ENCODE data around the gene RHOT1. TPM values are rescaled to one million over a fixed set of nuclear protein-coding genes. Genes with fewer than 3 reads are reported as not detected.
A peak's percentile ranks its signal among the peaks of the same experiment; 100 is the strongest.
"Not testable (repeated sequence)": the region's sequence is repeated elsewhere in the genome, so short reads cannot be mapped to it uniquely, and the experiment has no call there.

RHOT1 gene
- total RNA-seq, 1 experiment from 2014 or later: 49.2 TPM

GRCh38 chr17:32159586-32160438, 17.5 kb downstream of the RHOT1 start:
- no peak for DNase-seq
- no peaks in the 10 kb centered on the region for H3K27me3 ChIP-seq
- peaks cover 9% of the 10 kb centered on the region; the same call in 1 of the 2 replicates for H3K36me3 ChIP-seq
- no peak overlapping the region for H3K4me3 ChIP-seq
- H3K4me1 ChIP-seq: no peaks in the 10 kb centered on the region
- H3K9me3 ChIP-seq (replicated peaks): no peaks in the 10 kb centered on the region; the same call in 1 of the 2 replicates
- H3K27ac ChIP-seq: no peak overlapping the region

DNA sequence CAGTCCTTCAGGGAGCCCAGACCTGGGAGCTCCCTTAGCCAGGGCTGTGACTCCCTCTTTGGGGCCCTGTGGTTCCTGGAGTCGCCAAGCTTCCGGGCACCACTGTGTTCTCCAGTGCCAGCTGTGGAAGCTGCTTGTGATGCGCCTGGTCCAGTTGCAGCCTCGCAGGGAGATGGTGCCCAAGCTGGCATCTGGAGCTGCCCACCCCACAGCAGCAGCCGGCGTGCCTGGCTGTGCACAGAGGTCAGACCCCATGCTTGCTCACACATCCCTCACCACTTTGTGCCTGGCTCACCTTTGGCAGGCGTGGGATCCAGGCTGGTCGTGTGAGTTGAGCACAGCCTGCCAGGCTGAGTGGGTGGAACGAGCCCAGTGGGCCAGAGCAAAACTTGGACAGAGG, 18.2 kb downstream of the RHOT1 start:
- Histone ChIP-seq H3K4me1 (no peaks in the 10 kb centered on the region), H3K9me3 (replicated peaks) (no peaks in the 10 kb centered on the region; the same call in 1 of the 2 replicates), H3K36me3 (peaks cover 8% of the 10 kb centered on the region; the same call in 1 of the 2 replicates), H3K27me3 (no peaks in the 10 kb centered on the region), H3K27ac (no peak overlapping the region), H3K4me3 (no peak overlapping the region)
- no peak for DNase-seq

GRCh38 chr17:32161029-32161428, 18.7 kb downstream of the RHOT1 start:
- H3K36me3 ChIP-seq: peaks cover 6% of the 10 kb centered on the region; the same call in 1 of the 2 replicates
- DNase-seq: no peak
- H3K4me3 ChIP-seq: no peak overlapping the region
- H3K27me3 ChIP-seq: no peaks in the 10 kb centered on the region
- H3K9me3 ChIP-seq (replicated peaks): no peaks in the 10 kb centered on the region; the same call in 1 of the 2 replicates
- no peaks in the 10 kb centered on the region for H3K4me1 ChIP-seq
- H3K27ac ChIP-seq: no peak overlapping the region

DNA sequence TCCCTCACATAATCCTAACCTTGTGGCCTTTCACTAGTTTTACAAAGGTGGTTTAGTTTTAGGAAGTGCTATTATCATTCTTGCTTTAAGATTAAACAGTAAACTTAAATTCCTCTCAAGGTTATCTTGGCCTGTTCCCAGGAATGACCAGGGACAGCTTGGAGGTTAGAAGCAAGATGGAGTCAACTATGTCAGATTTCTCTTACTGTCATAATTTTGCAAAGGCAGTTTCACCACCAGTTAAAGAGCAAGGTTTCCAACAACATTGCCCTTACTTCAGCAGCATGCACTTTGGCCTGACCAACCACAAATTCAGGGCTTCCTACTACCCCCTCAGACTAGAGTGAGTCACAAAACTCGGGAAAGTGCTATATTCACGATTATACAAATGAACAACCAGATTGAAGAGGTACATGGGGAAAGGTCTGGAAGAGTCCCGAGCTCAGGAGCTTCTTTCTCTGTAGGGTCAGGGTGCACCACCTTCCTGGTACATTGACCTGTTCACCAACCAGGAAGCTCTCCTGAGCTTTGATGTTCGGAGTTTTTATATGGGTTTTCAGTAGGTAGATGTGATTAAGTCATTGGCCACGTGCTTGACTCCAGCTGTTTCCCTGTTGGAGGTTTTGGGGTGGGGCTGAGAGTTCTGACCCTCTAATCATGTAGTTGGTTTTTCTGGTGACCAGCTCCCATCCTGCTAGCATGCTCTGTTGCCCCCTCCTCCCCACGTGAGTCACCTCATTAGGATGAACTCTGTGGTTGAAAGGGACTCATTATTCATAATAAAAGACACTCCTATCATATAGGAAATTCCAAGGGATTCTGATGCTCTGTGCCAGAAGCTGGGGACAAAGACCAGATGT, 19.4 kb downstream of the RHOT1 start:
- H3K4me1 ChIP-seq: no peaks in the 10 kb centered on the region
- peak; percentile 44 to 52 for DNase-seq
- H3K27me3 ChIP-seq: no peaks in the 10 kb centered on the region
- no peak overlapping the region for H3K4me3 ChIP-seq
- H3K27ac ChIP-seq: peak overlapping the region; percentile 28
- H3K36me3 ChIP-seq: peaks cover 6% of the 10 kb centered on the region; the same call in 1 of the 2 replicates
- peaks cover under 1% of the 10 kb centered on the region for H3K9me3 ChIP-seq (replicated peaks)

GRCh38 chr17:32174889-32175288, 32.6 kb downstream of the RHOT1 start:
- Histone ChIP-seq H3K4me3 (no peak overlapping the region), H3K9me3 (replicated peaks) (no peaks in the 10 kb centered on the region; the same call in 1 of the 2 replicates), H3K27me3 (no peaks in the 10 kb centered on the region), H3K36me3 (peaks cover 30% of the 10 kb centered on the region), H3K4me1 (no peaks in the 10 kb centered on the region), H3K27ac (no peak overlapping the region)
- DNase-seq: no peak

GRCh38 chr17:32178679-32179078, 36.4 kb downstream of the RHOT1 start:
- not testable (repeated sequence) for H3K9me3 ChIP-seq (replicated peaks); H3K4me3 ChIP-seq; H3K27ac ChIP-seq; H3K4me1 ChIP-seq; H3K27me3 ChIP-seq; DNase-seq
- peaks cover 30% of the 10 kb centered on the region for H3K36me3 ChIP-seq

- H3K27me3 ChIP-seq; H3K27ac ChIP-seq; H3K4me1 ChIP-seq; H3K9me3 ChIP-seq (replicated peaks); H3K4me3 ChIP-seq; DNase-seq: not testable (repeated sequence)
- H3K36me3 ChIP-seq: peaks cover 32% of the 10 kb centered on the region
Observed at GRCh38 chr17:32179103-32179502, 36.8 kb downstream of the RHOT1 start.

- not testable (repeated sequence) for H3K27ac ChIP-seq; H3K4me1 ChIP-seq; DNase-seq; H3K27me3 ChIP-seq; H3K9me3 ChIP-seq (replicated peaks); H3K4me3 ChIP-seq
- peaks cover 33% of the 10 kb centered on the region for H3K36me3 ChIP-seq
Observed at GRCh38 chr17:32179526-32179925, 37.2 kb downstream of the RHOT1 start.

- not testable (repeated sequence) for DNase-seq; H3K9me3 ChIP-seq (replicated peaks); H3K27ac ChIP-seq; H3K27me3 ChIP-seq; H3K4me3 ChIP-seq; H3K4me1 ChIP-seq
- H3K36me3 ChIP-seq: peaks cover 33% of the 10 kb centered on the region
Observed at GRCh38 chr17:32180262-32180661, 38.0 kb downstream of the RHOT1 start.

DNA sequence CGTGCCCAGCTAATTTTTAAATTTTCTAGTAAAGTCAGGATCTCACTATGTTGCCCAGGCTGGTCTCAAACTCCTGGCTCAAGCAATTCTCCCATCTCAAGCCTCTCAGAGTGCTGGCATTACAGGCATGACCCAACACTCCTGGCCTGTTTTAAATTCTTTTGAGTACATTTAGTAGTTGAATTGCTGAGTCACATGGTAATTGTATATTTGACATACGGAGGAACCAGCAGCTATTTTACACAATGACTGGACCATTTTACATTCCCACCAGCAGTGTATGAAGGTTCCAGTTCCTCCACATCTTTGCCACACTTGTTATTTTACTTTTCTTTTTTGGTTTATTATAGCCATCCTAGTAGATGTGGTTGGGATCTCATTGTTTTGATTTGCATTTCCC, 43.6 kb downstream of the RHOT1 start:
- no peaks in the 10 kb centered on the region for H3K27me3 ChIP-seq
- H3K36me3 ChIP-seq: peaks cover 7% of the 10 kb centered on the region; the same call in 1 of the 2 replicates
- H3K27ac ChIP-seq: no peak overlapping the region
- H3K4me3 ChIP-seq: no peak overlapping the region
- H3K4me1 ChIP-seq: no peaks in the 10 kb centered on the region
- no peak for DNase-seq
- no peaks in the 10 kb centered on the region for H3K9me3 ChIP-seq (replicated peaks)

GRCh38 chr17:32187271-32187670, 45.0 kb downstream of the RHOT1 start:
- DNase-seq: no peak
- no peak overlapping the region for H3K27ac ChIP-seq

GRCh38 chr17:32189343-32189742, 47.0 kb downstream of the RHOT1 start:
- H3K4me3 ChIP-seq: no peak overlapping the region
- H3K4me1 ChIP-seq: no peaks in the 10 kb centered on the region
- DNase-seq: no peak
- no peaks in the 10 kb centered on the region for H3K27me3 ChIP-seq
- H3K36me3 ChIP-seq: 0 out of 2 replicates have a peak, but pooled peaks cover 1% of the 10 kb centered on the region
- no peaks in the 10 kb centered on the region for H3K9me3 ChIP-seq (replicated peaks)
- no peak overlapping the region for H3K27ac ChIP-seq

More at GRCh38 chr17:32187271-32187670, 45.0 kb downstream of the RHOT1 start:
- no peaks in the 10 kb centered on the region for H3K9me3 ChIP-seq (replicated peaks)
- H3K27me3 ChIP-seq: no peaks in the 10 kb centered on the region
- peaks cover 7% of the 10 kb centered on the region; the same call in 1 of the 2 replicates for H3K36me3 ChIP-seq
- no peaks in the 10 kb centered on the region for H3K4me1 ChIP-seq
- H3K4me3 ChIP-seq: no peak overlapping the region

- no peaks in the 10 kb centered on the region for H3K4me1 ChIP-seq
- 0 out of 2 replicates have a peak, but pooled peaks cover 2% of the 10 kb centered on the region for H3K36me3 ChIP-seq
- no peak overlapping the region for H3K4me3 ChIP-seq
- no peak for DNase-seq
- no peaks in the 10 kb centered on the region for H3K9me3 ChIP-seq (replicated peaks)
- H3K27ac ChIP-seq: no peak overlapping the region
- H3K27me3 ChIP-seq: no peaks in the 10 kb centered on the region
Observed at GRCh38 chr17:32191306-32191705, 49.0 kb downstream of the RHOT1 start.

DNA sequence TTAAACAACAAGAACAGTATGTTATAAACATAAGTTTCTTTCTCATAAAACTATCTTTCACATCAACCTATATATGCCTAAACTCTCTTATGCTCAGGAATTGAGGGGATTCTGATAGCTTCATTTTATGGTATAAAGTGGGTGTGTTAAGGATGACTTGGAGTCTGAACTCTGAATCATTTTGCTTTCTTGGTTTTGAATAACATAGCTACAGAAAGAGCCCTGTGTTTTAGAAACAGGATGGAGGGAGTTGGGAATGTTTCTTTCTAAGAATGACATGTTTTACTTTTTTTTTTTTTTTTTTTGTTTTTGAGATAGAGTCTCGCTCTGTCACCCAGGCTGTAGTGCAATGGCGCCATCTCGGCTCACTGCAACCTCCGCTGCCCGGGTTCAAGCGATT, 50.1 kb downstream of the RHOT1 start:
- Histone ChIP-seq H3K27me3 (no peaks in the 10 kb centered on the region), H3K9me3 (replicated peaks) (no peaks in the 10 kb centered on the region), H3K4me3 (no peak overlapping the region), H3K27ac (no peak overlapping the region), H3K4me1 (no peaks in the 10 kb centered on the region), H3K36me3 (0 out of 2 replicates have a peak, but pooled peaks cover 2% of the 10 kb centered on the region)
- DNase-seq: no peak

GRCh38 chr17:32197987-32198386, 55.7 kb downstream of the RHOT1 start:
- Histone ChIP-seq H3K4me1 (no peaks in the 10 kb centered on the region), H3K27ac (no peak overlapping the region), H3K36me3 (peaks cover 16% of the 10 kb centered on the region), H3K4me3 (no peak overlapping the region), H3K27me3 (no peaks in the 10 kb centered on the region), H3K9me3 (replicated peaks) (no peaks in the 10 kb centered on the region)
- DNase-seq: no peak
